Measurements from ENCODE around the gene NMRK1. TPM values are rescaled to one million over a fixed set of nuclear protein-coding genes. Genes with fewer than 3 reads are reported as not detected.

NMRK1 gene
- total RNA-seq, 1 donor from 2014 or later, result 8.8 TPM

DNA sequence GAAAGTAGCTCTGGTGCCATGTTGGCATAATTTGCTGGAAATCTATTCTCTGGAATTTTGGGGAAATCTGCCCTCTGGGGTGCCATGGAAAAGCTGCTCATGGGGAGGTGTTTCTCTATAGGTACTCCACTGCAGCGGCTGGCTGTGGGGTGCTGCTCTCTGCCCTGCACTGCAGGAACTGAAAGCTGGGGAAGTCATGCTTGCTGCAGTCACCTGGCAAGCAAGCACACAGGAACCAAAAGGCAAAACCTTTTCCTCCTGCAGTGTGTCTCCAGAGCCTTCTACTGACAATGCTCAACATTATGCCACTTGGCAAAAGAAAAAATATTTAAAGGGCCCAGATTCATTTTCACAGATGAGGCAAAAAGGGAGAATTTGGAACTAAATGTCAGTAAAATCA is 34.1 kb downstream of the NMRK1 start:
- H3K4me3 Mint-ChIP-seq, result peak overlapping the region; percentile 59
- DNase-seq (peak; percentile 43), ATAC-seq (ENCODE audit: low read depth) (peak; percentile 99)
- peak overlapping the region; percentile 74 for H3K27ac Mint-ChIP-seq
- CTCF ChIA-PET, result interaction anchor here (0.9 to 1.6 kb wide), 3 partner anchors 22 to 33 kb away, joined by 3 to 4 read pairs (median 3); no protein-coding TSS in a partner anchor
- POLR2A ChIA-PET, result interaction anchor here (0.6 to 2.4 kb wide), 4 partner anchors 26 to 102 kb away, joined by 3 to 24 read pairs (median 10); partner anchors contain the start of genes C9orf40, CARNMT1, NMRK1 and OSTF1
- H3K36me3 Mint-ChIP-seq (ENCODE audit: low read depth), result no peaks in the 10 kb centered on the region
- peaks cover 30% of the 10 kb centered on the region for H3K4me1 Mint-ChIP-seq
- H3K27me3 Mint-ChIP-seq, result no peaks in the 10 kb centered on the region
- intact Hi-C loops (cut with micrococcal nuclease), result loop anchor here (1.0 to 2.0 kb wide), 3 partner anchors 23 to 35 kb away; partner anchors contain the start of gene CARNMT1
- TF ChIP-seq, protein P1, sequence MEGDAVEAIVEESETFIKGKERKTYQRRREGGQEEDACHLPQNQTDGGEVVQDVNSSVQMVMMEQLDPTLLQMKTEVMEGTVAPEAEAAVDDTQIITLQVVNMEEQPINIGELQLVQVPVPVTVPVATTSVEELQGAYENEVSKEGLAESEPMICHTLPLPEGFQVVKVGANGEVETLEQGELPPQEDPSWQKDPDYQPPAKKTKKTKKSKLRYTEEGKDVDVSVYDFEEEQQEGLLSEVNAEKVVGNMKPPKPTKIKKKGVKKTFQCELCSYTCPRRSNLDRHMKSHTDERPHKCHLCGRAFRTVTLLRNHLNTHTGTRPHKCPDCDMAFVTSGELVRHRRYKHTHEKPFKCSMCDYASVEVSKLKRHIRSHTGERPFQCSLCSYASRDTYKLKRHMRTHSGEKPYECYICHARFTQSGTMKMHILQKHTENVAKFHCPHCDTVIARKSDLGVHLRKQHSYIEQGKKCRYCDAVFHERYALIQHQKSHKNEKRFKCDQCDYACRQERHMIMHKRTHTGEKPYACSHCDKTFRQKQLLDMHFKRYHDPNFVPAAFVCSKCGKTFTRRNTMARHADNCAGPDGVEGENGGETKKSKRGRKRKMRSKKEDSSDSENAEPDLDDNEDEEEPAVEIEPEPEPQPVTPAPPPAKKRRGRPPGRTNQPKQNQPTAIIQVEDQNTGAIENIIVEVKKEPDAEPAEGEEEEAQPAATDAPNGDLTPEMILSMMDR (IDR thresholded peaks at IDR 0.05), result no peak
- no peaks in the 10 kb centered on the region for H3K9me3 Mint-ChIP-seq

DNA sequence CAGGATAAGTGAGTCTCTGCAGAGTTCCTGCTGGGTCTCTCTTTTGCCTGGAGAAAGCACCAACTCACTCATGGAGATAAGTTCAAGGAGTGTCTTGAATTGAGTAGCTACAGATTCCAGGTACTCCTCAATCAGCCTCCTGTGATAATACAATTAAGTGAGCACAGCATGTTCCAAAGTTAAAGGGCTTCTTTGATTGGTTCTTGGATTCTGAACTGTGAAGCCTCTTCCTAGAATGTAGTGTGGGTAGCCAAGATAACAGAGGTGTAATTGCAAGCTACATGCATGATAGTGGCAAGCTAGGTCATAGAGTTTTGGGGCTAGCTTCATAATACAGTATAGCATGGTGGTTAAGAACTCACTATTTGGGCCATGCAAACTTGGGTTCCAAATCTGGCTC is 36.7 kb downstream of the NMRK1 start:
- DNase-seq, result no peak
- TF ChIP-seq, protein P1 (IDR thresholded peaks at IDR 0.05), result no peak
- Mint-ChIP-seq H3K9me3 (no peaks in the 10 kb centered on the region), H3K4me1 (peaks cover 33% of the 10 kb centered on the region), H3K36me3 (ENCODE audit: low read depth) (no peaks in the 10 kb centered on the region), H3K27me3 (no peaks in the 10 kb centered on the region), H3K27ac (no peak overlapping the region), H3K4me3 (no peak overlapping the region)
- ATAC-seq (ENCODE audit: low read depth), result no peak
- ChIA-PET CTCF (interaction anchor here (1.2 kb wide), 1 partner anchor 27 kb away, joined by 3 read pairs; no protein-coding TSS in a partner anchor), POLR2A (interaction anchor here (1.1 kb wide), 1 partner anchor 23 kb away, joined by 5 read pairs; the partner anchor contains the start of gene CARNMT1)
- intact Hi-C loops (cut with micrococcal nuclease), result no loop called here

DNA sequence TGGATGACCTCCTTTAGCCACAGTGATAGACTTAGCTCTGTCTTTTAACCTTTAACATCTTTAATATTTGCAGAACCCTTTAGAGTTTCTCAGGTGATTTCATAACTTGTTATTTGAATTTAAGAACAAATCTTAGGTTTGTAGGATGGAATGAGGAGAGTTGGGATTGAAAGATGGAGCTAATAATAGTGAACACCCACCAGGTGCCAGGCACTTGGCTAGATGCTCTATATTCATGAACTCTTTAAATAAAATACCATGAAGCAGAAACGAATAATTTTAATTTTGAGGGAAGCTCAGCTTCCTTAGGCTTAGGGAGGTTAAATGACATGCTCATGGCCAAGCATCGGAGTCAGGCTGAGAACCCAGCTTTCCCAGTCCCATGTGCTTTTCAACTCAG is 40.4 kb downstream of the NMRK1 start:
- H3K27me3 Mint-ChIP-seq, result peaks cover 4% of the 10 kb centered on the region
- H3K9me3 Mint-ChIP-seq, result no peaks in the 10 kb centered on the region
- H3K27ac Mint-ChIP-seq, result no peak overlapping the region
- no peak for DNase-seq
- no peaks in the 10 kb centered on the region for H3K36me3 Mint-ChIP-seq (ENCODE audit: low read depth)
- intact Hi-C loops (cut with micrococcal nuclease), result no loop called here
- ChIA-PET CTCF (no interaction called here), POLR2A (interaction anchor here (0.7 kb wide), 1 partner anchor 24 kb away, joined by 4 read pairs; no protein-coding TSS in a partner anchor)
- H3K4me1 Mint-ChIP-seq, result peaks cover 4% of the 10 kb centered on the region
- ATAC-seq (ENCODE audit: low read depth), result no peak
- no peak overlapping the region for H3K4me3 Mint-ChIP-seq
- TF ChIP-seq, protein P1 (IDR thresholded peaks at IDR 0.05), result no peak

DNA sequence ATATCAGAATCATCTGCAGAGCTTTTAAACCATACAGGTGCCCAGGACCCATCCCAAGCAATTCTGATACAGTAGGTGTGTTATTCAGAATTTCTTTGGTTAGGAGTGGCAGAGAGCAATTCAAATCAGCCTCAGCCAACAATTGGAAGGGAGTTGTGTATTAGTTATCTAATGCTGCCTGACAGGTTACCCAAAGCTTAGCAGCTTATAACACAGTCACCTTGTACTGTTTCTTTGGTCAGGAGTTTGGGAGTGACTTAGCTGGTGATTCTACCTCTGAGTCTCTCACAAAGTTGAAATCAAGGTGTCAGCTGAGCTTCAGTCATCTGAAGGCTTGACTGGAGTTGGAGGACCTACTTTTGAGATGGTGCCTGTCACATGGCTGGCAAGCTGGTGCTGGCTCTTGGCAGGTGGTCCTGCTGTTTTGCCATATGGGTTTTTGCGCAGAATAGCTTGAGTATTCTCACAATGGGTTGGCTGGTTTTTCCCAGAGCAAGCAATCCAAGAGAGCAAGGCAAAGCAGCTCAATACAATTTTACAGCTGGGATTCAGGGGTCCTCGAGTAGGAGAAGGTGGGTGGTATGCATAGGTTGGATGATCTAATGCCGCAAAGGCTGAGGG is 41.1 kb downstream of the NMRK1 start:
- TF ChIP-seq, protein P1 (IDR thresholded peaks at IDR 0.05), result no peak
- no peak overlapping the region for H3K27ac Mint-ChIP-seq
- CTCF ChIA-PET, result interaction anchor here (1.2 kb wide), 1 partner anchor 274 kb away, joined by 3 read pairs; no protein-coding TSS in a partner anchor
- no peak for DNase-seq
- no peaks in the 10 kb centered on the region for H3K36me3 Mint-ChIP-seq (ENCODE audit: low read depth)
- no peak for ATAC-seq (ENCODE audit: low read depth)
- POLR2A ChIA-PET, result no interaction called here
- intact Hi-C loops (cut with micrococcal nuclease), result no loop called here
- H3K27me3 Mint-ChIP-seq, result peaks cover 4% of the 10 kb centered on the region
- no peak overlapping the region for H3K4me3 Mint-ChIP-seq
- no peaks in the 10 kb centered on the region for H3K9me3 Mint-ChIP-seq
- H3K4me1 Mint-ChIP-seq, result peaks cover 4% of the 10 kb centered on the region

DNA sequence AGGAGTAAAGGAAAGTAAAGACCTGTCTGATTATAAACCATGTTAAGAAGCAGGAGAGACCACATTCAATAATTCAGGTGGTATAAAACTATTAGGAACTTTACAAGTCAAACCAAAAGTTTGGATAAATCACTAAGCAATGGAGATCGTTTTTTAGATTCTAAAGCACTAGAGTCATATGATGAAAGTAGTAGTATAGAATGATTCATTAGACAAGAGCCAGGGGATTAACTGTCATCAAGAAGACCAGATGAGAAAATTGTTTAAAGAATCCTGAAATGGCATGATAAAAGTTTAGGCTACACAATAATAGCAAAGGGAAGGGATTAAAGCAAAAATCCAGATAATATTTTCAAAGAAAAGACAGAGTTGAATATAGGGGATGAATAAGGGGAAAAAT is 46.9 kb downstream of the NMRK1 start:
- POLR2A ChIA-PET, result interaction anchor here (1.6 kb wide), 1 partner anchor 14 kb away, joined by 3 read pairs; no protein-coding TSS in a partner anchor
- TF ChIP-seq, protein P1 (IDR thresholded peaks at IDR 0.05), result no peak
- intact Hi-C loops (cut with micrococcal nuclease), result no loop called here
- Mint-ChIP-seq H3K9me3 (no peaks in the 10 kb centered on the region), H3K27ac (no peak overlapping the region), H3K27me3 (peaks cover 4% of the 10 kb centered on the region), H3K4me3 (no peak overlapping the region), H3K4me1 (peaks cover 3% of the 10 kb centered on the region), H3K36me3 (ENCODE audit: low read depth) (no peaks in the 10 kb centered on the region)
- DNase-seq (no peak), ATAC-seq (ENCODE audit: low read depth) (no peak)
- CTCF ChIA-PET, result interaction anchor here (1.4 kb wide), 1 partner anchor 13 kb away, joined by 3 read pairs; the partner anchor contains the start of gene CARNMT1
